K562 (cell line): ENCODE data around the gene HEMGN. TPM values are rescaled to one million over a fixed set of nuclear protein-coding genes. Genes with fewer than 3 reads are reported as not detected.

Source experiments
- DNMT1 ChIP-seq: fragments of 450-650 bp; IDR thresholded peaks from 2 replicates; pipeline ENCODE4 v1.6.1; 2016; ENCODE audit warnings: antibody characterized with exemption, mild to moderate bottlenecking
- HDAC1 ChIP-seq, 2 experiments: fragments of 450-650 bp; IDR thresholded peaks; 2 replicates each; pipeline ENCODE4 v1.6.1; 2016 to 2017; ENCODE audit warnings: inconsistent platforms in 1 of 2, mild to moderate bottlenecking in 1 of 2, moderate library complexity in 1 of 2
- HNRNPH1 ChIP-seq: fragments of 200-400 bp; formaldehyde crosslinking; optimal IDR thresholded peaks from 2 replicates; pipeline ENCODE3; 2017; ENCODE audit warnings: low read depth, mild to moderate bottlenecking, low read length, moderate library complexity
- HSF4 ChIP-seq: fragments of 250-450 bp; sonication (Bioruptor Pico); IDR thresholded peaks from 2 replicates; pipeline ENCODE4 v2.1.2; 2022; ENCODE audit warnings: mild to moderate bottlenecking, moderate library complexity, borderline replicate concordance
- POLR2AphosphoS2 ChIP-seq: IDR thresholded peaks from 2 replicates; pipeline ENCODE4 v1.6.1; 2012; ENCODE audit warnings: low read length, improper control_type of control experiment
- ZBTB8A ChIP-seq: fragments of 450-650 bp; IDR thresholded peaks from 2 replicates; pipeline ENCODE4 v1.6.1; 2018; ENCODE audit warnings: mild to moderate bottlenecking, moderate library complexity; ENCODE audit not compliant: partially characterized antibody
- polyA plus RNA-seq, 8 experiments: library from polyadenylated mRNA; depleted of rRNA in 4 of 8; stranded (reverse) in 5 of 8; unstranded in 3 of 8; fragments of >200 nt; fragmentation: Nextera tagmentation in 2 of 8; fragmentation: Illumina TruSeq in 1 of 8; extraction: Ambion mirVana in 2 of 8; extraction: Trizol in 1 of 8; gene quantifications; 2 replicates each; pipeline versions ENCODE4 v1.2.1 to v1.2.3, GENCODE V29; 2011 to 2014; ENCODE audit warnings: inconsistent platforms in 1 of 8, missing spikeins in 1 of 8
- total RNA-seq, 7 experiments: library from RNA; depleted of rRNA in 6 of 7; stranded (reverse); fragments of >200 nt in 6 of 7; fragmentation: Illumina TruSeq in 2 of 7; extraction: Trizol in 2 of 7; gene quantifications; 2 replicates each; pipeline versions ENCODE4 v1.2.1 to v1.2.3, GENCODE V29; 2011 to 2021; ENCODE audit warnings: low replicate concordance in 1 of 7
- TF ChIP-seq, protein P1 (sequence below): sonication (generic); formaldehyde crosslinking; IDR thresholded peaks from 2 replicates; pipeline ENCODE4 v1.8.0; 2022; ENCODE audit warnings: missing genetic modification reagents, mild to moderate bottlenecking, moderate library complexity, borderline replicate concordance
- TF ChIP-seq, protein P2 (sequence below): IDR thresholded peaks from 3 replicates; pipeline ENCODE4 v1.6.1; 2011; ENCODE audit warnings: borderline replicate concordance, mild to moderate bottlenecking; ENCODE audit not compliant: insufficient read length, insufficient read depth
- TF ChIP-seq, protein P3 (sequence below): fragments of 200-400 bp; formaldehyde crosslinking; IDR thresholded peaks from 2 replicates; pipeline ENCODE4 v1.6.1; 2017; ENCODE audit warnings: mild to moderate bottlenecking, low read depth, low read length, moderate library complexity
- TF ChIP-seq, protein P4 (sequence below): fragments of 450-650 bp; IDR thresholded peaks from 2 replicates; pipeline ENCODE4 v1.6.1; 2018; ENCODE audit warnings: mild to moderate bottlenecking, low read depth; ENCODE audit not compliant: partially characterized antibody
- TF ChIP-seq, protein P5 (sequence below), 3 experiments: fragments of 200-800 bp in 1 of 3; fragments of 250-450 bp in 1 of 3; fragments of 450-650 bp in 1 of 3; sonication (Bioruptor Pico) in 1 of 3; sonication (Bioruptor generic) in 1 of 3; formaldehyde crosslinking in 1 of 3; IDR thresholded peaks; 2 replicates each; pipeline versions ENCODE4 v1.6.1 to v1.8.0; 2016 to 2022; ENCODE audit warnings: mild to moderate bottlenecking in 2 of 3, missing genetic modification characterization in 2 of 3, missing compliant biosample characterization in 1 of 3, moderate library complexity in 1 of 3
- TF ChIP-seq, protein P6 (sequence below): fragments of 200-800 bp; sonication (Bioruptor generic); IDR thresholded peaks from 2 replicates; pipeline ENCODE4 v1.6.1; 2017; ENCODE audit warnings: missing genetic modification characterization, missing compliant biosample characterization

The HEMGN gene
- total and polyA plus RNA-seq, 9 of the 15 experiments (the other 6 are each of a cell fraction or from before 2014, with no cell fraction given), result 56.3 to 258 (median 137) TPM

DNA sequence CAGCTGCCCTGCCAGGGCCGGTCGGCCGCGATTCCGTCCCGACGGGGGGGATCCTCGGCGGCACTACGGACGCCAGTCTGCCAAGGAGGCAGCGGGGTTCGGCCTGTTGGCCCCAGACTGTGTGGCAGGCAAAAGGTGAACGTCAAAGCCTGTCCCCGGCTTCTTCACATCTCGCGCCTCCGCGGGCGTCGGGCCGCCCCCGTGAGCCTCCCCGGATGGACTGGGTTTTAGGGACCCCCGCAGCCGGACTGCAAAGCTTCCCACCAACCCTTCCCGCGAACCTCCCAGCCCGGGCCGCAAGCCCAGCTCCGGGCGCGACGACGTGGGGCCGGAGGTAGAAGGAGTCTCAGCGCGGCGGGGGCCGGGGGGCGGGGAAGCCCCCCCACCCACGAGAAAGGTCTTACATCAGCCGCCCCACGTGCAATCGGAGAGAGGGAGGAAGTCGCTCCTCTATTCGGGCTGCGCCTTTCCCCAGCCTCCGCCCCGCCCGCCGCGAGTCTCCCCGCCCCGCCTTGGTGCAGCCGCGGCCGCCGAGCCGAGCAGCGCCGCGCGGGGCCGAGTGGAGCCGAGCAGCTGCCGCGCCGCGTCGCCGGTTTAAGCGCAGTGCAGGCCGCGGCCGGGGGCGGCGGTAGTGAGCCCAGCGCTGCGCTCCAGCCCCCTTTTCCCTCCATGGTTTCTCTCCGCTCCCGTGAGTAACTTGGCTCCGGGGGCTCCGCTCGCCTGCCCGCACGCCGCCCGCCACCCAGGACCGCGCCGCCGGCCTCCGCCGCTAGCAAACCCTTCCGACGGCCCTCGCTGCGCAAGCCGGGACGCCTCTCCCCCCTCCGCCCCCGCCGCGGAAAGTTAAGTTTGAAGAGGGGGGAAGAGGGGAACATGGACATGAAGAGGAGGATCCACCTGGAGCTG lies 45.0 kb upstream of the HEMGN start, which contains the start of gene ANP32B (continued):
- TF ChIP-seq ZBTB8A, result no peak
- TF ChIP-seq, protein P1, sequence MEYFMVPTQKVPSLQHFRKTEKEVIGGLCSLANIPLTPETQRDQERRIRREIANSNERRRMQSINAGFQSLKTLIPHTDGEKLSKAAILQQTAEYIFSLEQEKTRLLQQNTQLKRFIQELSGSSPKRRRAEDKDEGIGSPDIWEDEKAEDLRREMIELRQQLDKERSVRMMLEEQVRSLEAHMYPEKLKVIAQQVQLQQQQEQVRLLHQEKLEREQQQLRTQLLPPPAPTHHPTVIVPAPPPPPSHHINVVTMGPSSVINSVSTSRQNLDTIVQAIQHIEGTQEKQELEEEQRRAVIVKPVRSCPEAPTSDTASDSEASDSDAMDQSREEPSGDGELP (CRISPR knock-in tag), result peak; percentile 74
- TF ChIP-seq, protein P2, sequence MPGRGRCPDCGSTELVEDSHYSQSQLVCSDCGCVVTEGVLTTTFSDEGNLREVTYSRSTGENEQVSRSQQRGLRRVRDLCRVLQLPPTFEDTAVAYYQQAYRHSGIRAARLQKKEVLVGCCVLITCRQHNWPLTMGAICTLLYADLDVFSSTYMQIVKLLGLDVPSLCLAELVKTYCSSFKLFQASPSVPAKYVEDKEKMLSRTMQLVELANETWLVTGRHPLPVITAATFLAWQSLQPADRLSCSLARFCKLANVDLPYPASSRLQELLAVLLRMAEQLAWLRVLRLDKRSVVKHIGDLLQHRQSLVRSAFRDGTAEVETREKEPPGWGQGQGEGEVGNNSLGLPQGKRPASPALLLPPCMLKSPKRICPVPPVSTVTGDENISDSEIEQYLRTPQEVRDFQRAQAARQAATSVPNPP, result no peak
- TF ChIP-seq, protein P3, sequence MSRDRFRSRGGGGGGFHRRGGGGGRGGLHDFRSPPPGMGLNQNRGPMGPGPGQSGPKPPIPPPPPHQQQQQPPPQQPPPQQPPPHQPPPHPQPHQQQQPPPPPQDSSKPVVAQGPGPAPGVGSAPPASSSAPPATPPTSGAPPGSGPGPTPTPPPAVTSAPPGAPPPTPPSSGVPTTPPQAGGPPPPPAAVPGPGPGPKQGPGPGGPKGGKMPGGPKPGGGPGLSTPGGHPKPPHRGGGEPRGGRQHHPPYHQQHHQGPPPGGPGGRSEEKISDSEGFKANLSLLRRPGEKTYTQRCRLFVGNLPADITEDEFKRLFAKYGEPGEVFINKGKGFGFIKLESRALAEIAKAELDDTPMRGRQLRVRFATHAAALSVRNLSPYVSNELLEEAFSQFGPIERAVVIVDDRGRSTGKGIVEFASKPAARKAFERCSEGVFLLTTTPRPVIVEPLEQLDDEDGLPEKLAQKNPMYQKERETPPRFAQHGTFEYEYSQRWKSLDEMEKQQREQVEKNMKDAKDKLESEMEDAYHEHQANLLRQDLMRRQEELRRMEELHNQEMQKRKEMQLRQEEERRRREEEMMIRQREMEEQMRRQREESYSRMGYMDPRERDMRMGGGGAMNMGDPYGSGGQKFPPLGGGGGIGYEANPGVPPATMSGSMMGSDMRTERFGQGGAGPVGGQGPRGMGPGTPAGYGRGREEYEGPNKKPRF, result no peak
- TF ChIP-seq POLR2AphosphoS2, result no peak; the same call in 1 of the 2 replicates
- TF ChIP-seq HDAC1 (IDR thresholded peaks at IDR 0.05), result peak in 1 of 2 experiments; percentile 78; a peak in 2 of 4 replicates
- TF ChIP-seq DNMT1, result no peak
- TF ChIP-seq HSF4 (CRISPR knock-in tag), result no peak
- TF ChIP-seq, protein P4, sequence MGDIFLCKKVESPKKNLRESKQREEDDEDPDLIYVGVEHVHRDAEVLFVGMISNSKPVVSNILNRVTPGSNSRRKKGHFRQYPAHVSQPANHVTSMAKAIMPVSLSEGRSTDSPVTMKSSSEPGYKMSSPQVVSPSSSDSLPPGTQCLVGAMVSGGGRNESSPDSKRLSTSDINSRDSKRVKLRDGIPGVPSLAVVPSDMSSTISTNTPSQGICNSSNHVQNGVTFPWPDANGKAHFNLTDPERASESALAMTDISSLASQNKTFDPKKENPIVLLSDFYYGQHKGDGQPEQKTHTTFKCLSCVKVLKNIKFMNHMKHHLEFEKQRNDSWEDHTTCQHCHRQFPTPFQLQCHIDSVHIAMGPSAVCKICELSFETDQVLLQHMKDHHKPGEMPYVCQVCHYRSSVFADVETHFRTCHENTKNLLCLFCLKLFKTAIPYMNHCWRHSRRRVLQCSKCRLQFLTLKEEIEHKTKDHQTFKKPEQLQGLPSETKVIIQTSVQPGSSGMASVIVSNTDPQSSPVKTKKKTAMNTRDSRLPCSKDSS, result no peak
- TF ChIP-seq, protein P5, sequence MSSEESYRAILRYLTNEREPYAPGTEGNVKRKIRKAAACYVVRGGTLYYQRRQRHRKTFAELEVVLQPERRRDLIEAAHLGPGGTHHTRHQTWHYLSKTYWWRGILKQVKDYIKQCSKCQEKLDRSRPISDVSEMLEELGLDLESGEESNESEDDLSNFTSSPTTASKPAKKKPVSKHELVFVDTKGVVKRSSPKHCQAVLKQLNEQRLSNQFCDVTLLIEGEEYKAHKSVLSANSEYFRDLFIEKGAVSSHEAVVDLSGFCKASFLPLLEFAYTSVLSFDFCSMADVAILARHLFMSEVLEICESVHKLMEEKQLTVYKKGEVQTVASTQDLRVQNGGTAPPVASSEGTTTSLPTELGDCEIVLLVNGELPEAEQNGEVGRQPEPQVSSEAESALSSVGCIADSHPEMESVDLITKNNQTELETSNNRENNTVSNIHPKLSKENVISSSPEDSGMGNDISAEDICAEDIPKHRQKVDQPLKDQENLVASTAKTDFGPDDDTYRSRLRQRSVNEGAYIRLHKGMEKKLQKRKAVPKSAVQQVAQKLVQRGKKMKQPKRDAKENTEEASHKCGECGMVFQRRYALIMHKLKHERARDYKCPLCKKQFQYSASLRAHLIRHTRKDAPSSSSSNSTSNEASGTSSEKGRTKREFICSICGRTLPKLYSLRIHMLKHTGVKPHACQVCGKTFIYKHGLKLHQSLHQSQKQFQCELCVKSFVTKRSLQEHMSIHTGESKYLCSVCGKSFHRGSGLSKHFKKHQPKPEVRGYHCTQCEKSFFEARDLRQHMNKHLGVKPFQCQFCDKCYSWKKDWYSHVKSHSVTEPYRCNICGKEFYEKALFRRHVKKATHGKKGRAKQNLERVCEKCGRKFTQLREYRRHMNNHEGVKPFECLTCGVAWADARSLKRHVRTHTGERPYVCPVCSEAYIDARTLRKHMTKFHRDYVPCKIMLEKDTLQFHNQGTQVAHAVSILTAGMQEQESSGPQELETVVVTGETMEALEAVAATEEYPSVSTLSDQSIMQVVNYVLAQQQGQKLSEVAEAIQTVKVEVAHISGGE (CRISPR knock-in tag; IDR thresholded peaks at IDR 0.05), result peak in 1 of 3 experiments; percentile 62; a peak in 2 of 6 replicates
- TF ChIP-seq HNRNPH1, result no peak
- TF ChIP-seq, protein P6, sequence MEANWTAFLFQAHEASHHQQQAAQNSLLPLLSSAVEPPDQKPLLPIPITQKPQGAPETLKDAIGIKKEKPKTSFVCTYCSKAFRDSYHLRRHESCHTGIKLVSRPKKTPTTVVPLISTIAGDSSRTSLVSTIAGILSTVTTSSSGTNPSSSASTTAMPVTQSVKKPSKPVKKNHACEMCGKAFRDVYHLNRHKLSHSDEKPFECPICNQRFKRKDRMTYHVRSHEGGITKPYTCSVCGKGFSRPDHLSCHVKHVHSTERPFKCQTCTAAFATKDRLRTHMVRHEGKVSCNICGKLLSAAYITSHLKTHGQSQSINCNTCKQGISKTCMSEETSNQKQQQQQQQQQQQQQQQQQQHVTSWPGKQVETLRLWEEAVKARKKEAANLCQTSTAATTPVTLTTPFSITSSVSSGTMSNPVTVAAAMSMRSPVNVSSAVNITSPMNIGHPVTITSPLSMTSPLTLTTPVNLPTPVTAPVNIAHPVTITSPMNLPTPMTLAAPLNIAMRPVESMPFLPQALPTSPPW (CRISPR knock-in tag), result no peak
